HT-29 (cell line): ENCODE data around the gene FGR. TPM values are rescaled to one million over a fixed set of nuclear protein-coding genes. Genes with fewer than 3 reads are reported as not detected.

Experiments used
- DNase-seq: peaks from one replicate; pipeline ENCODE4 v3.0.0-alpha.2; 2015; ENCODE audit warnings: low spot score
- total RNA-seq: library from RNA; depleted of rRNA; stranded (reverse); fragments of >200 nt; shearing (Covaris generic); gene quantifications from 2 replicates; pipeline ENCODE4 v1.2.3, GENCODE V29; 2014

The FGR gene
- total RNA-seq, 1 experiment from 2014 or later = not detected

- no peak for DNase-seq
These were observed 17.6 kb downstream of the FGR start for GRCh38 chr1:27617420-27617819.

DNA sequence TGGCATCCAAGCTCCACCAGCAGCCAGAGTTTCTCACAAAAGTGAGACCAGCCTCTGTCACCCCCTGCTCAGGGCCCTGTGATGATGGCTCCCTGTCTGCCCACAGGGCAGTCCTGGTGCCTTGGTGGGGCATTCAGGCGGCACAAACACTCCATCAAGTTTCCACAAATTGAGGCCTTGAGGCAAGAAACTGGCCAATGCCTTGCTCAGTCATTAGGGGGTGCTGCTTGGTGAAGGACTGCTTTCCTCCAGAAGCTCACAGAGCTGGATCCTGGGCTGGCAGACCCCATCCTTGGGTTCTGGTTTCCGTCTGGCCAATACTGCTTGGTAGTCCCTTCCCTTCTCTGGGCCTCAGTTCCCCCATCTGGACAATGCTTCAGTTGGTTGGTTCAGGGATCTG is 18.5 kb downstream of the FGR start:
- no peak for DNase-seq

DNA sequence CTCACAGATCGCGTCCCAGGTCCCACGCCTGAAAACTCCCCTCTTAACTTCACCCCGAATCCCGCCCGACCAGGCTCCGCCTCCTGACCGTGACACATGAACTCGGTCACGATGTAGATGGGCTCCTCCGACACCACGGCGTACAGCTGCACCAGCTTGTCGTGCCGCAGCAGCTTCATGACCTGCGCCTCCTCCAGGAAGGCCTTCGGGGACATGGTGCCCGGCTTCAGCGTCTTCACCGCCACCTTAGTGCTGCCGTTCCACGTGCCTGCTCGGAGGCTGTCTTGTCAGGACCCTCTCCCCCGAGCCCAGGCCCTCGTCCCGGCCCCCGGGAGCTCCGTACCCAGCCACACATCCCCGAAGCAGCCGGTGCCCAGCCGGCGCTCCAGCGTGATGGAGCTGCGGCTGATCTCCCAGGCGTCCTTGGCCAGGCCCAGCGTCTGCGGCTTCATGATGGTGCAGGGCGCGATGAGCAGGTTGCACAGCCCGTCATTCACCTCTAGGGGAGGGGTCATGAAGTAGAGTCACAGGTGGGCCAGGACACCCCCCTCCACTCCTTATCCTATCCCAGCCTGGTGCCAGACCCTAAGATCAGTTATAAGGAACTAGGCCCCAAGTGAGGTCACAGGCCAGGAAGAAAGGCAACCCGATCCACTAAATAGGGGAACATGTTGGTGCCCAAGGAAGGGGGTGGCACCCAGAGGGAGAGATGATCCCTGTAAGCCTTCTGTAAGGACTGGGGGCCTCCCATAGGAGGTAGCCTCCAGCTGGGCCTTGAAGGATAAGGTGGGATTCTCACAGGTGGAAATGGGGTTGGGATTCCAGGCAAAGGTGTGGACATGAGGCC is 19.4 kb downstream of the FGR start:
- DNase-seq = no peak

GRCh38 chr1:27614625-27615344 is 20.2 kb downstream of the FGR start:
- no peak for DNase-seq

DNA sequence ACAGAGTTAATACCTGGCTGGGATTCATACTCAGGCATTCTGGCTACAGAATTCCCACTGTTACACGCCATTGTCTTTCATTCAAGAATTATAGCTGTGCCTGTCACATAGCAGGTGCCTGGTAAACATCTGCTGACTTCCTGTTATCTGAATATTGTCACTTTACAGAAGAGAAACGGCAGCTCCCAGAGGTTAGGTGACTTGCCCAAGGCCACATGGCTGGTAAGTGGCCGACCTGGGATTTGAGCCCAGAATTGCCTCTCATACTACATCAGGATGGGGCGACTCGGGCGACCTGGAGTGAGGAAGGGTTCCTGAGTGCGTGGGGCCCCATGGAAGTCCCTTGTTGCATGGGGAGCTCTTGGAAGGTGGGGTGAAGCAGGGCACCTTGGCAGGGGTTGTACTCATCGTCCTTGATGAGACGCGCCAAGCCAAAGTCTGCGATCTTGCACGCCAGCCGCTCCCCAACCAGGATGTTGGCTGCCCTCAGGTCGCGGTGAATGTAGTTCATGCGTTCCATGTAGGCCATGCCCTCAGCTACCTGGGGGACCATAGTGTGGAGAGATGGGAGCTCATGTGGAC is 20.9 kb downstream of the FGR start:
- DNase-seq = no peak

GRCh38 chr1:27612718-27613117 is 22.3 kb downstream of the FGR start:
- DNase-seq = no peak

DNA sequence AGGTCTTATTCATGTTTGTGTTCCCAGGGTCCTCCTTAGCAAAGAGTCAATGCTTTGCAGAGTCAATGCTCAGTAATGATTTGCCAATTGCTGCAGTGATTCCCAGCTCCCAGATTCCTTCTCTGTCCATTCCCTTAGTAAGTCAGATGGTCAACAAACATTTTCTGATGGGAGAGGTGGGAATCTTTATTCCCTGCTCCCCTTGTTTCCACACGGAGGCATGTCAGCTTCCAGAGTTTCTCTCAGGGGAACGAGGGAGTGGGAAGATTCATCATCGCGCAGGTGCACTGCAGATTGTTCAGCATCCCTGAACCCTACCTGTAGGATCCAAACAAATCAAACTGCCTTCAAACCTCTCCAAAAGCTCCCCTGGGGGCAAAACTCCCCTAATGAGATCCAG is 23.5 kb downstream of the FGR start:
- no peak for DNase-seq

- no peak for DNase-seq
These were observed 25.3 kb downstream of the FGR start for GRCh38 chr1:27609618-27610240.

GRCh38 chr1:27609210-27609555 is 25.8 kb downstream of the FGR start:
- no peak for DNase-seq

- DNase-seq = no peak
These were observed 27.7 kb downstream of the FGR start for GRCh38 chr1:27607239-27607804.

- DNase-seq = no peak
These were observed 28.2 kb downstream of the FGR start for GRCh38 chr1:27606708-27607238.

DNA sequence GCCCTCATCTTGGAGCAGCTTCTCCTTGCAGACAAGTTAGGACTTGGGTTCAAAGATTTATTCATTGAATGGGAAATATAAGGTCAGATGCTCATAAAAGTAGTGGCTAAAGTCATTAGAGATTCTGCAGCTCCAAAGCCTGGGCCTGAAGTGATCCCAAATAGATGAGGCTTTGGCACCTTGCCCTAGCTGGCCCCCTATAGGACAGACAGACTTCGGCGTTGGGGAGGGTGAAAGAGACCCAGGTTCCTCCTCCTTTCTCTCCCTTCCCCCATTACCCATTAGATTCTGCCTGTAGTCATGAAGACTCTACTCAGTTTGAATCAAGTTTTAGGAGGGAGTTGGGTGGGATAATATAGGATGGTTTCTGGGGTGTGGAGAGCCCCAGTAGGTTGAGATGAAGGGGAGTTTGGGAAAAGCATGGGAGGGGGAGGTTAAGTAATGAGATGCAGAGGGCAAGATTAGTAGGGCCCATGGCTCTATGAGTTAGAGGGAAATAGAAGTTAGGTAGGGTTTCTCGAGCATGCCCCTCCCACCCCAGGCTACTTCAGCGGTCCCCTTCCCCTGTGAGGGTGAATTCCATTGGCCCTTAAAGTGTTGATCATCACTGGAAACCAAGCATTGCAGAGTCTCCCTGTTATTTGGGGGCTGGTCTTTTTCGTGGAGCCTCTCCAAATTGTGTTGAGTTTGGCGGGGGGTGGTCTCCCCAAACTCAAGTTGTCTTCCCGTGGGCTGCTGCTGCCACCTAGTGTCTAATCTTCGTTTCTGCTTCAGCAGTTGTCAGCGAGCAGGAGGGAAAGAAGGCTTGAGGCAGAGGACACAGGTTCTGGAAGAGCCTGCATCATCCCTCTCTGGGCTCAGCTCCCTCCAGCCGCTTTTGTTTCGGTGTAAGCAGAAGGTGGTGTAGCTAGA is 28.9 kb downstream of the FGR start:
- DNase-seq = peak; percentile 69

- DNase-seq = no peak
These were observed 29.7 kb downstream of the FGR start for GRCh38 chr1:27605300-27605766.

- no peak for DNase-seq
These were observed 30.2 kb downstream of the FGR start for GRCh38 chr1:27604579-27605299.

- peak; percentile 89 for DNase-seq
These were observed 31.1 kb downstream of the FGR start, which contains the start of gene AHDC1 for GRCh38 chr1:27603681-27604578. Gene AHDC1, minus strand, starts transcription at chr1:27604144. Its CDS starts 52,029 bp downstream, at chr1:27552115.

DNA sequence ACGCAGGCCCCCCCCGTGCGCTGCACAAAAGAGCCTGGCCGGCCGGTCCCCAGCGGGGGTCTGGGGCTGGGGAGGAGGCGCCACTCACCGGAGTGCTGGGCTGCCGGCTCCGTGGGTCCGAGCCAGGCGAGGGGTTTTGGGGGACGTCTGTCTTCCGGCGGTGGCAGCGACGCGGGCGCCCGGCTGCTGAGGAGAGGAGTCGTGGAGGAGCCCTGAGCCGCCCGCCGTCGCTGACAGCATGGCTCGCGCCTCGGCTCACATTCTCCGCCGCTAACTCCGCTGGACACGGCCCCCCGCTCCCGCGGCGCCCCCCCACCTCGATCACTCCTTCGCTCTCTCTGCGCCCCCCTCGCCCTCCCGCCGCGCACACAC is 31.7 kb downstream of the FGR start:
- peak; percentile 51 for DNase-seq

DNA sequence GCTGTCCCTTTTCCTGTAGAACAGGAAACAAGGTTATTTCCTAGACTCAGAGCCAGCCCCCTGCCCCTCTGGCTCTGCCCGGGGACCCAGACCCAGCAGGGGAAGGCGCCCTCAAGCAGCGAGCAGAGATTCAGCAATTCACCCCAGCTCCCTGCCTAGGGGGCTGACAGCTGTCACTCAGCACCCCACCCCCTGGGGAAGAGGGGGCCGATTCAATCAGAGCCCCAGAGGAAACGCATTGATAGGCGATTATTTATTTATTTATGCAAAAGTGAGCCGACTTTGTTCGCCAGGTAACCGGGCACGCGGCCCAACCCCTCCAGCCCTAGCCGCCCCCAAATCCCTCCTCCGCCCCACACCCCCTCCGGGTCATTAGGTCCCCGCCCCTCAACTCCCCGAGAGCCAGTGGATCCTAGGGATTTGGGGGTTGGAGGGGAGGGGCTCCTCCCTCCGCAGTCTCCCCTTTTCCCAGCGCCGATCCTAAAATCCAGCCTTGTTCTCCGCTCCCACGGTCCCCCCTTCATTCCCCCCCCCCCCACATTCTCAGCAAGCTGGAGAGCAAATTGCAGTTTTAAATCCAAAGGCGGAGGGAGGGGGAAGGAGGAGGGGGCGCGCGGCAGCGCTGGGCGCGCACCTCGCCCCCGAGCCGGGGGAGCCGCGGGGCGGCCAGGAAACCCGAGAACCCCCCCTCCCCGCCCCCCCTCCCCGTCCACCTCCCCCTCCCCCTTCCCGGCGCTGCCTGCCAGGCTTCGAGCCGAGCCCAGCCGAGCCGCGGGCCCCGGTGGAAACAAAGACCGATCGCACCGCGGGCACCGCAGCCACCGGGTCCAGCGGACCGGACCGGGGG is 32.3 kb downstream of the FGR start:
- DNase-seq = peak; percentile 48
